Liver (tissue), 9 donors: ENCODE data around the gene OR10A3. TPM values are rescaled to one million over a fixed set of nuclear protein-coding genes. Genes with fewer than 3 reads are reported as not detected.

ENCODE experiments used
- DNase-seq: peaks from one replicate; pipeline ENCODE4 v3.0.0-alpha.2; 2017; ENCODE audit warnings: low spot score
- H3K27ac ChIP-seq, 2 donors: one replicate each; pipeline ENCODE4 v1.7.0; 2013; ENCODE audit warnings: inconsistent platforms in 2 of 2, low read length in 2 of 2, control low read depth in 1 of 2, low read depth in 1 of 2, mild to moderate bottlenecking in 1 of 2
- H3K27me3 ChIP-seq, 4 donors: one replicate each; pipeline versions ENCODE4 v1.6.1 to v1.7.0; 2013; ENCODE audit warnings: low read length in 3 of 4, inconsistent platforms in 1 of 4, mild to moderate bottlenecking in 1 of 4, moderate library complexity in 1 of 4; ENCODE audit not compliant: control insufficient read depth in 4 of 4, insufficient read depth in 4 of 4
- H3K36me3 ChIP-seq, 4 donors: one replicate each; pipeline versions ENCODE4 v1.6.1 to v1.7.0; 2013; ENCODE audit warnings: low read length in 3 of 4, mild to moderate bottlenecking in 3 of 4, low read depth in 1 of 4, moderate library complexity in 1 of 4; ENCODE audit not compliant: control insufficient read depth in 4 of 4, insufficient read depth in 3 of 4
- H3K4me1 ChIP-seq, 4 donors: one replicate each; pipeline versions ENCODE4 v1.6.1 to v1.7.0; 2013; ENCODE audit warnings: low read length in 3 of 4, mild to moderate bottlenecking in 3 of 4, moderate library complexity in 1 of 4; ENCODE audit not compliant: control insufficient read depth in 4 of 4, insufficient read depth in 4 of 4
- H3K4me3 ChIP-seq, 3 donors: one replicate each; pipeline versions ENCODE4 v1.6.1 to v1.7.0; 2013; ENCODE audit warnings: low read length in 3 of 3, control low read depth in 1 of 3, low read depth in 1 of 3, mild to moderate bottlenecking in 1 of 3
- H3K9ac ChIP-seq, 2 donors: one replicate each; pipeline ENCODE4 v1.7.0; 2013; ENCODE audit warnings: low read length in 2 of 2, mild to moderate bottlenecking in 2 of 2, moderate library complexity in 2 of 2, control low read depth in 1 of 2, low read depth in 1 of 2
- H3K9me3 ChIP-seq, 4 donors: one replicate each; pipeline versions ENCODE4 v1.6.1 to v1.7.0; 2013; ENCODE audit warnings: low read length in 3 of 4; ENCODE audit not compliant: control insufficient read depth in 4 of 4
- EGR1 ChIP-seq, 2 donors: IDR thresholded peaks; 2 replicates each; pipeline ENCODE4 v1.6.1; 2016 to 2018; ENCODE audit warnings: antibody characterized with exemption in 2 of 2, low read depth in 2 of 2
- FOXA2 ChIP-seq: IDR thresholded peaks from 2 replicates; pipeline ENCODE4 v1.6.1; 2016; ENCODE audit warnings: antibody characterized with exemption
- GABPA ChIP-seq, 2 donors: IDR thresholded peaks in 1 of 2; conservative IDR thresholded peaks in 1 of 2; 2 replicates each; pipeline ENCODE4 v1.6.1; 2016; ENCODE audit warnings: antibody characterized with exemption in 2 of 2, mild to moderate bottlenecking in 1 of 2, moderate library complexity in 1 of 2
- HNF4A ChIP-seq, 2 donors: conservative IDR thresholded peaks; 2 replicates each; pipeline ENCODE4 v1.6.1; 2016; ENCODE audit warnings: antibody characterized with exemption in 2 of 2, mild to moderate bottlenecking in 2 of 2
- HNF4G ChIP-seq: IDR thresholded peaks from 2 replicates; pipeline ENCODE4 v1.6.1; 2016; ENCODE audit warnings: antibody characterized with exemption
- NR2F2 ChIP-seq: IDR thresholded peaks from 2 replicates; pipeline ENCODE4 v1.6.1; 2016; ENCODE audit warnings: antibody characterized with exemption
- RXRA ChIP-seq, 2 donors: IDR thresholded peaks; 2 replicates each; pipeline ENCODE4 v1.6.1; 2017 to 2018; ENCODE audit warnings: antibody characterized with exemption in 2 of 2, mild to moderate bottlenecking in 1 of 2
- SP1 ChIP-seq: IDR thresholded peaks from 2 replicates; pipeline ENCODE4 v1.6.1; 2018; ENCODE audit warnings: antibody characterized with exemption, mild to moderate bottlenecking
- TAF1 ChIP-seq: conservative IDR thresholded peaks from 2 replicates; pipeline ENCODE4 v1.6.1; 2016; ENCODE audit warnings: antibody characterized with exemption, mild to moderate bottlenecking
- YY1 ChIP-seq: IDR thresholded peaks from 2 replicates; pipeline ENCODE4 v1.6.1; 2016; ENCODE audit warnings: antibody characterized with exemption, mild to moderate bottlenecking
- WGBS: extraction: QIAGEN DNeasy Blood & Tissue Kit; methylation state at CpG from one replicate; pipeline ENCODE4 v1.1.7; 2013; 5-methylcytosine and 5-hydroxymethylcytosine counted together
- polyA plus RNA-seq, 2 donors: library from polyadenylated mRNA; stranded (reverse) in 1 of 2; unstranded in 1 of 2; fragments of 200-250 nt in 1 of 2; fragments of >200 nt in 1 of 2; fragmentation: Nextera tagmentation in 1 of 2; extraction: Ambion mirVana in 1 of 2; gene quantifications; one replicate each; pipeline versions ENCODE4 v1.2.1 to v1.2.3, GENCODE V29; 2013 to 2015
- total RNA-seq, 2 donors: library from RNA; depleted of rRNA; stranded (reverse); fragments of >200 nt; gene quantifications; one replicate each; pipeline ENCODE4 v1.2.3, GENCODE V29; 2014
- TF ChIP-seq, protein P1 (sequence below): IDR thresholded peaks from 2 replicates; pipeline ENCODE4 v1.6.1; 2016; ENCODE audit warnings: antibody characterized with exemption, mild to moderate bottlenecking
- TF ChIP-seq, protein P2 (sequence below): fragments of 150-350 bp; IDR thresholded peaks from 2 replicates; pipeline ENCODE4 v1.5.1; 2017; ENCODE audit warnings: improper control_type of control experiment, low read depth, low read length; ENCODE audit not compliant: missing input control
- TF ChIP-seq, protein P3 (sequence below): IDR thresholded peaks from 2 replicates; pipeline ENCODE4 v1.6.1; 2016; ENCODE audit warnings: antibody characterized with exemption
- donor health status: healthy.
- donor health status: healthy.
- donor health status: healthy.
- donor health status: healthy.
- donor health status: healthy.

OR10A3 gene
- total and polyA plus RNA-seq, 4 donors, result not detected

DNA sequence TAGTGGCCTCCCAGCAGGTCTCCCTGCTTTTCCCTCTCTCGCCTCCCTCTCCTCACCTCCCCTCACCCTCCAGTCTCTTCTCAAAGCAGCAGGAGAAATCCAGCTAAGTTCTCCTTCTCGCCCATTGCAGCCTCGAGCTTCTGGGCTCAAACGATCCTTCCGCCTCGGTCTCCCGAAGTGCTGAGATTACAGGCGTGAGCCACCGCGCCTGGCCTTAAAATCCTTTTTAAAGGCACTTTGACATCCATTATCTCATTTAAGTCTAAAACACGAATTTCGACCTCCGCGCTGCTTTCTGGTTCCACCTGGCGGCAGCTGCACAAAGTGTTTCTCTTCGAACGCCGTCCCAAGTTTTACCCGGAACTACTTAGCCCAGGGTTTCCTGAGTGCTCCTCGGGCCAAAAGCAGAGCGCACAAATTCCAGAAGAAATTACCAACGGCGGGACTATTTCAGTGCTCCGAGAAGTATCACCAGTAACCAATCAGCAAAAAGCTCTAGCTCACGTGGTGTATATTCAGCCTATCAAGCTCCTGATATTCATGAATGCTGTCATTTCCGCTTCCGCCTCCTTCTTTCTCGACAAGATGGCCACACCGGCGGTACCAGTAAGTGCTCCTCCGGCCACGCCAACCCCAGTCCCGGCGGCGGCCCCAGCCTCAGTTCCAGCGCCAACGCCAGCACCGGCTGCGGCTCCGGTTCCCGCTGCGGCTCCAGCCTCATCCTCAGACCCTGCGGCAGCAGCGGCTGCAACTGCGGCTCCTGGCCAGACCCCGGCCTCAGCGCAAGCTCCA, 45.5 kb upstream of the OR10A3 start, which contains the start of gene EIF3F (continued):
- TF ChIP-seq, protein P1, sequence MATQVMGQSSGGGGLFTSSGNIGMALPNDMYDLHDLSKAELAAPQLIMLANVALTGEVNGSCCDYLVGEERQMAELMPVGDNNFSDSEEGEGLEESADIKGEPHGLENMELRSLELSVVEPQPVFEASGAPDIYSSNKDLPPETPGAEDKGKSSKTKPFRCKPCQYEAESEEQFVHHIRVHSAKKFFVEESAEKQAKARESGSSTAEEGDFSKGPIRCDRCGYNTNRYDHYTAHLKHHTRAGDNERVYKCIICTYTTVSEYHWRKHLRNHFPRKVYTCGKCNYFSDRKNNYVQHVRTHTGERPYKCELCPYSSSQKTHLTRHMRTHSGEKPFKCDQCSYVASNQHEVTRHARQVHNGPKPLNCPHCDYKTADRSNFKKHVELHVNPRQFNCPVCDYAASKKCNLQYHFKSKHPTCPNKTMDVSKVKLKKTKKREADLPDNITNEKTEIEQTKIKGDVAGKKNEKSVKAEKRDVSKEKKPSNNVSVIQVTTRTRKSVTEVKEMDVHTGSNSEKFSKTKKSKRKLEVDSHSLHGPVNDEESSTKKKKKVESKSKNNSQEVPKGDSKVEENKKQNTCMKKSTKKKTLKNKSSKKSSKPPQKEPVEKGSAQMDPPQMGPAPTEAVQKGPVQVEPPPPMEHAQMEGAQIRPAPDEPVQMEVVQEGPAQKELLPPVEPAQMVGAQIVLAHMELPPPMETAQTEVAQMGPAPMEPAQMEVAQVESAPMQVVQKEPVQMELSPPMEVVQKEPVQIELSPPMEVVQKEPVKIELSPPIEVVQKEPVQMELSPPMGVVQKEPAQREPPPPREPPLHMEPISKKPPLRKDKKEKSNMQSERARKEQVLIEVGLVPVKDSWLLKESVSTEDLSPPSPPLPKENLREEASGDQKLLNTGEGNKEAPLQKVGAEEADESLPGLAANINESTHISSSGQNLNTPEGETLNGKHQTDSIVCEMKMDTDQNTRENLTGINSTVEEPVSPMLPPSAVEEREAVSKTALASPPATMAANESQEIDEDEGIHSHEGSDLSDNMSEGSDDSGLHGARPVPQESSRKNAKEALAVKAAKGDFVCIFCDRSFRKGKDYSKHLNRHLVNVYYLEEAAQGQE, result peak; percentile 40
- TF ChIP-seq SP1, result peak; percentile 84
- peak in 1 of 2 donors; percentile 31 for TF ChIP-seq EGR1 (IDR thresholded peaks at IDR 0.05; ENCODE audit: low read depth in 2 of 2)
- no peak for TF ChIP-seq NR2F2
- TF ChIP-seq RXRA (IDR thresholded peaks at IDR 0.05), result peak; percentile 62

DNA sequence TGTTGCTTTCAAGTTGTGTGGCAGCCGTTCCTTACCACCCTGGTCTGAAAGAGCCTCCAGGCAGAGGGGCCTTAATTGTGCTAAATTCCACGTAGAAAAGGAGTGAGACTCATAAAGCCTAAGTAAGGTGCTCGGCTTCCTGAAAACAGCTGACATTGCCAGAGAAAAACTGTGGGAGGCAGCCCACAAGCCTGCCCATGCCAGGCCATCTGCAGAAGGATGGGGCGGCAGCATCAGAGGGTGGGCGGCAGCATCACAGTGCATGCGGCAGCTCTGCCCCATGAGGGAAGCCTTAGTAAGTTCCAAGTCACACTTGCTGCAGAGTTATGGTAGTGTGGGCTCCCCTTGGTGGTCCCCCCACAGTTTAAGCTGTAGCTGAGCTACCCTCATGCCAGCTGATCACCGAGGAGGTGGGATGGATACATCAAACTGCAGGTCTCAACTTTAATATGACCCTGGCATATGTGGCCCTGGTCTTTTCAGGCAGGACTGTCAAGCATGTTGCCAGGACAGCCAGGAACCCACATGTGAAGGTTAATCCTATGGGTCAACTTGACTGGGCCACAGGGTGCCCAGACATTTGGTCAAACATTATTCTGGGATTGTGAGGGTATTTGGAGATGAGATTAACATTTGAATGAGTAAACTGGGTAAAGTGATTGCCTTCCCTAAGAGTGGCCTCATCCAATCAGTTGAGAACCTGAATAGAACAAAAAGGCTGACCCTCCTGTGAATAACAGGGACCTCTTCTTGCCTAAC, 42.5 kb upstream of the OR10A3 start:
- DNase-seq, result no peak
- H3K9me3 ChIP-seq, result no peaks in the 10 kb centered on the region
- H3K36me3 ChIP-seq, result no peaks in the 10 kb centered on the region
- H3K9ac ChIP-seq, result no peak overlapping the region
- H3K4me3 ChIP-seq, result no peak overlapping the region
- peaks cover 0 to 2% (median 0%) of the 10 kb centered on the region in 4 donors for H3K27me3 ChIP-seq
- WGBS, result 75% methylated on average over 7 of the region's 7 CpGs
- TF ChIP-seq FOXA2, result no peak
- no peak for TF ChIP-seq EGR1 (IDR thresholded peaks at IDR 0.05; ENCODE audit: low read depth in 2 of 2)
- TF ChIP-seq HNF4A (conservative IDR thresholded peaks at IDR 0.05), result no peak
- no peak for TF ChIP-seq HNF4G
- no peak for TF ChIP-seq TAF1
- TF ChIP-seq, protein P2, sequence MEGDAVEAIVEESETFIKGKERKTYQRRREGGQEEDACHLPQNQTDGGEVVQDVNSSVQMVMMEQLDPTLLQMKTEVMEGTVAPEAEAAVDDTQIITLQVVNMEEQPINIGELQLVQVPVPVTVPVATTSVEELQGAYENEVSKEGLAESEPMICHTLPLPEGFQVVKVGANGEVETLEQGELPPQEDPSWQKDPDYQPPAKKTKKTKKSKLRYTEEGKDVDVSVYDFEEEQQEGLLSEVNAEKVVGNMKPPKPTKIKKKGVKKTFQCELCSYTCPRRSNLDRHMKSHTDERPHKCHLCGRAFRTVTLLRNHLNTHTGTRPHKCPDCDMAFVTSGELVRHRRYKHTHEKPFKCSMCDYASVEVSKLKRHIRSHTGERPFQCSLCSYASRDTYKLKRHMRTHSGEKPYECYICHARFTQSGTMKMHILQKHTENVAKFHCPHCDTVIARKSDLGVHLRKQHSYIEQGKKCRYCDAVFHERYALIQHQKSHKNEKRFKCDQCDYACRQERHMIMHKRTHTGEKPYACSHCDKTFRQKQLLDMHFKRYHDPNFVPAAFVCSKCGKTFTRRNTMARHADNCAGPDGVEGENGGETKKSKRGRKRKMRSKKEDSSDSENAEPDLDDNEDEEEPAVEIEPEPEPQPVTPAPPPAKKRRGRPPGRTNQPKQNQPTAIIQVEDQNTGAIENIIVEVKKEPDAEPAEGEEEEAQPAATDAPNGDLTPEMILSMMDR, result no peak
- TF ChIP-seq YY1, result no peak
- no peak for TF ChIP-seq GABPA (IDR thresholded peaks at IDR 0.05 in 1 of 2, conservative IDR thresholded peaks at IDR 0.05 in 1 of 2)
- TF ChIP-seq, protein P3, sequence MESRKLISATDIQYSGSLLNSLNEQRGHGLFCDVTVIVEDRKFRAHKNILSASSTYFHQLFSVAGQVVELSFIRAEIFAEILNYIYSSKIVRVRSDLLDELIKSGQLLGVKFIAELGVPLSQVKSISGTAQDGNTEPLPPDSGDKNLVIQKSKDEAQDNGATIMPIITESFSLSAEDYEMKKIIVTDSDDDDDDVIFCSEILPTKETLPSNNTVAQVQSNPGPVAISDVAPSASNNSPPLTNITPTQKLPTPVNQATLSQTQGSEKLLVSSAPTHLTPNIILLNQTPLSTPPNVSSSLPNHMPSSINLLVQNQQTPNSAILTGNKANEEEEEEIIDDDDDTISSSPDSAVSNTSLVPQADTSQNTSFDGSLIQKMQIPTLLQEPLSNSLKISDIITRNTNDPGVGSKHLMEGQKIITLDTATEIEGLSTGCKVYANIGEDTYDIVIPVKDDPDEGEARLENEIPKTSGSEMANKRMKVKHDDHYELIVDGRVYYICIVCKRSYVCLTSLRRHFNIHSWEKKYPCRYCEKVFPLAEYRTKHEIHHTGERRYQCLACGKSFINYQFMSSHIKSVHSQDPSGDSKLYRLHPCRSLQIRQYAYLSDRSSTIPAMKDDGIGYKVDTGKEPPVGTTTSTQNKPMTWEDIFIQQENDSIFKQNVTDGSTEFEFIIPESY, result no peak
- TF ChIP-seq RXRA (IDR thresholded peaks at IDR 0.05), result no peak
- H3K4me1 ChIP-seq, result peaks cover 4 to 18% (median 18%) of the 10 kb centered on the region in 4 donors
- H3K27ac ChIP-seq, result no peak overlapping the region
